Keratinocyte (primary cell): ENCODE data around the gene NECTIN1. TPM values are rescaled to one million over a fixed set of nuclear protein-coding genes. Genes with fewer than 3 reads are reported as not detected.
A peak's percentile ranks its signal among the peaks of the same experiment; 100 is the strongest.

Source experiments
- DNase-seq: peaks from one replicate; pipeline ENCODE4 v3.0.0-alpha.2; 2011; ENCODE audit warnings: low read depth, missing footprints, low spot score
- FAIRE-seq: peaks from 2 replicates; lab custom pipeline; 2011; peaks lifted over from hg19 to GRCh38; lab: Jason Lieb, UNC
- H2AFZ ChIP-seq: 2 replicates; pipeline ENCODE4 v1.6.0; 2012; ENCODE audit warnings: low read length, control low read depth, inconsistent platforms; ENCODE audit not compliant: control insufficient read depth
- H3K27ac ChIP-seq: 2 replicates; pipeline ENCODE4 v1.5.1; 2011; ENCODE audit warnings: low read length; ENCODE audit not compliant: control insufficient read depth, insufficient read depth
- H3K27me3 ChIP-seq: 3 replicates; pipeline ENCODE4 v1.6.0; 2011; ENCODE audit warnings: low read length; ENCODE audit not compliant: control insufficient read depth, insufficient read depth; ENCODE audit errors: extremely low read depth
- H3K36me3 ChIP-seq, 2 experiments: 2 replicates in 1 of 2; 3 replicates in 1 of 2; pipeline ENCODE4 v1.5.1; 2011; ENCODE audit warnings: low read length in 2 of 2, mild to moderate bottlenecking in 1 of 2; ENCODE audit not compliant: control insufficient read depth in 2 of 2, insufficient read depth in 2 of 2; ENCODE audit errors: extremely low read depth in 1 of 2
- H3K4me1 ChIP-seq: 3 replicates; pipeline ENCODE4 v1.5.1; 2011; ENCODE audit warnings: low read length; ENCODE audit not compliant: control insufficient read depth, insufficient read depth; ENCODE audit errors: extremely low read depth
- H3K4me2 ChIP-seq: 3 replicates; pipeline ENCODE4 v1.6.0; 2011; ENCODE audit warnings: low read depth, low read length; ENCODE audit not compliant: control insufficient read depth, insufficient read depth; ENCODE audit errors: extremely low read depth
- H3K4me3 ChIP-seq, 3 experiments: fragments of 200-600 bp in 1 of 3; sonication (generic) in 1 of 3; 2 replicates in 2 of 3; 3 replicates in 1 of 3; pipeline ENCODE4 v1.5.1; 2011 to 2016; ENCODE audit warnings: low read length in 3 of 3, mild to moderate bottlenecking in 3 of 3, control low read depth in 2 of 3, inconsistent platforms in 1 of 3, low read depth in 1 of 3, mixed read lengths in 1 of 3, mixed run types in 1 of 3, moderate library complexity in 1 of 3; ENCODE audit not compliant: control insufficient read depth in 2 of 3, insufficient read depth in 2 of 3; ENCODE audit errors: extremely low read depth in 1 of 3
- H3K79me2 ChIP-seq: 2 replicates; pipeline ENCODE4 v1.6.0; 2012; ENCODE audit warnings: low read length; ENCODE audit not compliant: control insufficient read depth, insufficient read depth
- H3K9ac ChIP-seq: 3 replicates; pipeline ENCODE4 v1.6.0; 2011; ENCODE audit warnings: low read length; ENCODE audit not compliant: control insufficient read depth, insufficient read depth; ENCODE audit errors: extremely low read depth
- H3K9me1 ChIP-seq: 3 replicates; pipeline ENCODE4 v1.6.0; 2011; ENCODE audit warnings: low read length; ENCODE audit not compliant: control insufficient read depth, insufficient read depth; ENCODE audit errors: extremely low read depth
- H3K9me3 ChIP-seq: 2 replicates; pipeline ENCODE4 v1.5.1; 2012; ENCODE audit warnings: low read depth, low read length; ENCODE audit not compliant: control insufficient read depth
- H4K20me1 ChIP-seq: 3 replicates; pipeline ENCODE4 v1.6.0; 2011; ENCODE audit warnings: low read length; ENCODE audit not compliant: control insufficient read depth, insufficient read depth; ENCODE audit errors: extremely low read depth
- CTCF ChIP-seq, 3 experiments: IDR thresholded peaks in 1 of 3; conservative IDR thresholded peaks in 1 of 3; optimal IDR thresholded peaks in 1 of 3; 2 replicates in 2 of 3; 3 replicates in 1 of 3; pipeline versions ENCODE3 to v1.5.1; 2011; ENCODE audit warnings: low read length in 3 of 3, mild to moderate bottlenecking in 3 of 3, moderate library complexity in 2 of 3, control low read depth in 1 of 3, inconsistent platforms in 1 of 3; ENCODE audit not compliant: insufficient read depth in 2 of 3; ENCODE audit errors: extremely low read depth in 1 of 3
- EZH2 ChIP-seq: IDR thresholded peaks from one replicate; pipeline ENCODE4 v1.6.1; 2012; ENCODE audit warnings: inconsistent platforms, mild to moderate bottlenecking, low read length, moderate library complexity
- dilution Hi-C: fragments of 300-500 bp; cut with MboI; formaldehyde crosslinking; loops from one replicate; pipeline ENCODE4 v1.7.0; 2020; ENCODE audit warnings: low sequenced_read_pairs; ENCODE audit not compliant: extremely low pct_ligation_motif_present
- polyA plus RNA-seq, 5 experiments: library from polyadenylated mRNA; depleted of rRNA in 3 of 5; stranded (reverse) in 3 of 5; stranded (forward) in 1 of 5; unstranded in 1 of 5; fragments of >200 nt; gene quantifications; 1 replicate in 1 of 5; 2 replicates in 3 of 5; 3 replicates in 1 of 5; pipeline versions ENCODE4 v1.2.1 to v1.2.3, GENCODE V29; 2011 to 2012; ENCODE audit warnings: missing spikeins in 2 of 5, low read depth in 1 of 5, low replicate concordance in 1 of 5

Gene NECTIN1
- polyA plus RNA-seq, 1 donor (not counting 4 experiments of a cell fraction or from before 2014, with no cell fraction given) = 37.5 TPM

DNA sequence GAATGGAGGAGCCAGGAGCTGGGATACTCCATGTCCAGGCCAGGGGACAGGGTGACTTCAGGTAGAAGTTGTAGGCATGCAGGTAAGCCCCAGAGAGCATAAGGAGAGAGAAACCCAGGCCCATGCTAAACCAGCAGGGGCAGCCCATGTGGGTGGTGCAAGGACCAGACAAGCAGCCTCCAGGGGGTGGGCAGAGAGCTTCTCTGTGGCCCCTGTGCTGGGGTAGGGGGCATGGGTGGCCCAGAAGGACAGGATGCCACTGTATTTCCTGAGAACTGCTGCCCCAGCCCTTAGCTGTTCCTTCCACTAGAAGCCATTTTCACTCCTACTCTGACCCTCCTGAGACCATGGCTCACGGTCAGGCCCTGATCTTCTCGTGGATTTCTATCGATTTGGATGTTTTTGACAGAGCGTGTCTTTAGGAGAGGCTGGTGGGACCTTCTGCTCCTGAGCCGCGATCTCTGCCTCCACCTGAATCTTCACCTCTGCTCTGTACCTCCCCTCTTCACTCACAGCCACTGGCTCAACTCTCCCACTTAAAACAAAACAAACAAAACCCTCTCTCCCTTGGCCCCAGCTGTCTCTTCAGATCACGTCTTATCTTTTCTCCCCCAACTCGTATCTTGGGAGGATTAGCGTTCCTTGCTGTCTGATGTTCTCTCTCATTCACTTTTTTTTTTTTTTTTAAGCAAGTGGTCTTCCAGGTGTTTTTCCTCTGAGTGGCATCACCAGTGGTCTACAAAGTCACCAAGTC is 112.2 kb downstream of the NECTIN1 start:
- Histone ChIP-seq H3K27me3 (peaks cover 4% of the 10 kb centered on the region), H3K27ac (no peak overlapping the region), H3K4me3 (no peak overlapping the region), H3K9me1 (no peaks in the 10 kb centered on the region), H2AFZ (no peak overlapping the region), H3K9ac (no peak overlapping the region), H3K9me3 (no peaks in the 10 kb centered on the region), H3K4me1 (peaks cover 22% of the 10 kb centered on the region), H3K36me3 (no peaks in the 10 kb centered on the region), H3K79me2 (no peaks in the 10 kb centered on the region), H3K4me2 (no peak overlapping the region), H4K20me1 (no peaks in the 10 kb centered on the region)
- dilution Hi-C loops = no loop called here
- TF ChIP-seq EZH2 (no peak), CTCF (optimal IDR thresholded peaks at IDR 0.05 in 1 of 3, IDR thresholded peaks at IDR 0.05 in 1 of 3, conservative IDR thresholded peaks at IDR 0.05 in 1 of 3; ENCODE audit: extremely low read depth in 1 of 3, insufficient read depth in 2 of 3, low read length in 3 of 3) (no peak)
- DNase-seq = no peak
- no peak for FAIRE-seq

- no peak overlapping the region for H3K4me3 ChIP-seq
- no peaks in the 10 kb centered on the region for H3K9me1 ChIP-seq
- H3K4me2 ChIP-seq = peak overlapping the region; percentile 34
- H3K27me3 ChIP-seq = peaks cover 4% of the 10 kb centered on the region
- H3K4me1 ChIP-seq = peaks cover 22% of the 10 kb centered on the region
- DNase-seq = no peak
- H3K27ac ChIP-seq = peak overlapping the region; percentile 67
- no peaks in the 10 kb centered on the region for H3K79me2 ChIP-seq
- H2AFZ ChIP-seq = peak overlapping the region; percentile 32
- no peak overlapping the region for H3K9ac ChIP-seq
- no peaks in the 10 kb centered on the region for H4K20me1 ChIP-seq
- TF ChIP-seq CTCF (optimal IDR thresholded peaks at IDR 0.05 in 1 of 3, IDR thresholded peaks at IDR 0.05 in 1 of 3, conservative IDR thresholded peaks at IDR 0.05 in 1 of 3; ENCODE audit: extremely low read depth in 1 of 3, insufficient read depth in 2 of 3, low read length in 3 of 3) (no peak), EZH2 (no peak)
- no peaks in the 10 kb centered on the region for H3K9me3 ChIP-seq
- no peak for FAIRE-seq
- dilution Hi-C loops = no loop called here
- H3K36me3 ChIP-seq = no peaks in the 10 kb centered on the region
These were observed 113.2 kb downstream of the NECTIN1 start for GRCh38 chr11:119615882-119616196.
